Prostate gland (tissue), 2 donors: Measurements from ENCODE around the gene CTNNA1.

Experiments used
- POLR2A ChIP-seq: fragments of 450-650 bp; IDR thresholded peaks from one replicate; pipeline ENCODE4 v1.6.1; 2016; ENCODE audit warnings: antibody characterized with exemption, mild to moderate bottlenecking
- TF ChIP-seq, protein P1 (sequence below), 4 experiments: fragments of 200-600 bp in 2 of 4; fragments of 450-650 bp in 2 of 4; sonication (generic) in 2 of 4; IDR thresholded peaks; 1 replicate in 3 of 4; 2 replicates in 1 of 4; pipeline ENCODE4 v1.5.1; 2016 to 2019; ENCODE audit warnings: antibody characterized with exemption in 4 of 4, mild to moderate bottlenecking in 2 of 4, moderate library complexity in 2 of 4

DNA sequence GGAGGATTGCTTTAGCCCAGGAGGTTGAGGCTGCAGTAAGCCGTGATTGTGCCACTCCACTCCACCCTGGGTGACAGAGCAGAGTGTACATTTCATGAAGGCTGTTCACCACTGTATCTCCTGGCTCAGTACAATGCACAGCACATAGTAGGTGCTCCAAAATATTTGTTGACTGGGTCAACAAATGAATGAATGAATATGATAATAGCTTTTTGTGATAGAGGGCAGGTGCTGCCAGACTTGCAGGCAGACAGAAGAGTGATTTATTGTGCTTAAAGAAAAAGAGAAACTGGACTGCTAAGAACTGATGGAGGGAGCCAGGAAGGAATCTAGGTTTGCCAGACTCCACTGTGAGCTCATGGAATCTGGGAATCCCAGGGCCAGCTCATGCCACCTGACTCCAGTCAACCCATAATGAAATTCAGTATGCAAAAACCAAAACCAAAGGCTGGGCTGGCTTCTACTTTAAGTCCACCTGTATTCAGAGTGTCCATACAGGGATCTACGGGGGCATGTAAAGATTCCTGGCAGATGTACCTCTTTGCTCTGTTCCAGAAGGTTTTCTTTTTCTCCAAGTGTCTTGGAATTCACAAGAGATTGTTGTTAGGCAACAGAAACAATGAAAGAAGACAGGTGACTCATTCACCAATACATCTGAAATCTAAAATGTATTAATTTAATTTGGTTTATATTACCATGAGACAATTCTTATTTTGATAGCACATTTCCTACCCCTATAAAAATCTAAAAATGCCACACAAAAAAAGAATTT is 15.5 kb upstream of the CTNNA1 start:
- TF ChIP-seq, protein P1, sequence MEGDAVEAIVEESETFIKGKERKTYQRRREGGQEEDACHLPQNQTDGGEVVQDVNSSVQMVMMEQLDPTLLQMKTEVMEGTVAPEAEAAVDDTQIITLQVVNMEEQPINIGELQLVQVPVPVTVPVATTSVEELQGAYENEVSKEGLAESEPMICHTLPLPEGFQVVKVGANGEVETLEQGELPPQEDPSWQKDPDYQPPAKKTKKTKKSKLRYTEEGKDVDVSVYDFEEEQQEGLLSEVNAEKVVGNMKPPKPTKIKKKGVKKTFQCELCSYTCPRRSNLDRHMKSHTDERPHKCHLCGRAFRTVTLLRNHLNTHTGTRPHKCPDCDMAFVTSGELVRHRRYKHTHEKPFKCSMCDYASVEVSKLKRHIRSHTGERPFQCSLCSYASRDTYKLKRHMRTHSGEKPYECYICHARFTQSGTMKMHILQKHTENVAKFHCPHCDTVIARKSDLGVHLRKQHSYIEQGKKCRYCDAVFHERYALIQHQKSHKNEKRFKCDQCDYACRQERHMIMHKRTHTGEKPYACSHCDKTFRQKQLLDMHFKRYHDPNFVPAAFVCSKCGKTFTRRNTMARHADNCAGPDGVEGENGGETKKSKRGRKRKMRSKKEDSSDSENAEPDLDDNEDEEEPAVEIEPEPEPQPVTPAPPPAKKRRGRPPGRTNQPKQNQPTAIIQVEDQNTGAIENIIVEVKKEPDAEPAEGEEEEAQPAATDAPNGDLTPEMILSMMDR (IDR thresholded peaks at IDR 0.05), result no peak
- TF ChIP-seq POLR2A, result no peak
